Vagina (tissue), 2 donors: ENCODE data around the gene CALCR.

Experiments used
- CTCF ChIP-seq, 3 experiments: fragments of 450-650 bp in 2 of 3; fragments of 200-600 bp in 1 of 3; sonication (generic) in 1 of 3; IDR thresholded peaks; one replicate each; pipeline ENCODE4 v1.5.1; 2017 to 2019; ENCODE audit warnings: antibody characterized with exemption in 3 of 3, mild to moderate bottlenecking in 2 of 3, moderate library complexity in 2 of 3
- POLR2A ChIP-seq, 2 donors: fragments of 450-650 bp; IDR thresholded peaks; one replicate each; pipeline ENCODE4 v1.6.1; 2017; ENCODE audit warnings: antibody characterized with exemption in 2 of 2, mild to moderate bottlenecking in 2 of 2, moderate library complexity in 2 of 2
- POLR2AphosphoS5 ChIP-seq, 2 donors: sonication (generic); formaldehyde crosslinking; IDR thresholded peaks; one replicate each; pipeline ENCODE4 v1.9.0; 2017; ENCODE audit warnings: antibody characterized with exemption in 2 of 2, mild to moderate bottlenecking in 2 of 2, low read depth in 1 of 2; ENCODE audit not compliant: insufficient read depth in 1 of 2

- TF ChIP-seq POLR2AphosphoS5 (IDR thresholded peaks at IDR 0.05; ENCODE audit: insufficient read depth in 1 of 2, low read depth in 1 of 2) = no peak
- TF ChIP-seq POLR2A (IDR thresholded peaks at IDR 0.05) = no peak
- TF ChIP-seq CTCF (IDR thresholded peaks at IDR 0.05) = no peak
Observed at GRCh38 chr7:93551931-93552330, 22.6 kb downstream of the CALCR start.
